Right lobe of liver (tissue), 4 donors: ENCODE data around the gene SIRPD.

ENCODE experiments used
- CTCF ChIP-seq, 4 donors: fragments of 200-600 bp in 3 of 4; fragments of 450-650 bp in 1 of 4; IDR thresholded peaks; one replicate each; pipeline versions ENCODE4 v1.5.1 to v1.8.0; 2016 to 2022; ENCODE audit warnings: antibody characterized with exemption in 4 of 4, mild to moderate bottlenecking in 2 of 4
- POLR2A ChIP-seq: fragments of 450-650 bp; IDR thresholded peaks from one replicate; pipeline ENCODE4 v1.6.1; 2017; ENCODE audit warnings: antibody characterized with exemption, mild to moderate bottlenecking
- donor health status: DM: no; HTN: no; CAD: no.
- donor health status: DM: no; HTN: no; CAD: no.
- donor health status: DM: no; HTN: yes; CAD: no.

GRCh38 chr20:1527923-1528322, 29.6 kb downstream of the SIRPD start:
- TF ChIP-seq POLR2A (no peak), CTCF (IDR thresholded peaks at IDR 0.05) (no peak)
